ENCODE data around the gene ZPR1.

Gene ZPR1

GRCh38 chr11:116829525-116830183, 41.8 kb upstream of the ZPR1 start, which contains the start of gene APOC3:
Gene APOC3 (plus strand): TSS chr11:116829907. CDS start chr11:116830583, 676 bp downstream.
- H3K4me1 Mint-ChIP-seq, result peaks cover under 1% of the 10 kb centered on the region
- no peaks in the 10 kb centered on the region for H3K9me3 Mint-ChIP-seq
- DNase-seq (ENCODE audit: low spot score in 2 of 2) (no peak), ATAC-seq (replicated peaks; ENCODE audit: extremely low read depth, poor library complexity, severe bottlenecking) (no peak)
- no peaks in the 10 kb centered on the region for H3K27me3 Mint-ChIP-seq
- H3K36me3 Mint-ChIP-seq (ENCODE audit: insufficient read depth), result no peaks in the 10 kb centered on the region
- no peak within 1 kb of the TSS for H3K27ac Mint-ChIP-seq (ENCODE audit: low read depth)
- no peak within 1 kb of the TSS for H3K4me3 Mint-ChIP-seq

GRCh38 chr11:116828632-116829524, 41.1 kb upstream of the ZPR1 start:
- Mint-ChIP-seq H3K36me3 (ENCODE audit: insufficient read depth) (no peaks in the 10 kb centered on the region), H3K9me3 (no peaks in the 10 kb centered on the region), H3K27ac (ENCODE audit: low read depth) (no peak overlapping the region), H3K27me3 (no peaks in the 10 kb centered on the region), H3K4me1 (no peaks in the 10 kb centered on the region), H3K4me3 (no peak overlapping the region)
- ATAC-seq (replicated peaks; ENCODE audit: extremely low read depth, poor library complexity, severe bottlenecking), result no peak
- DNase-seq (ENCODE audit: low spot score in 2 of 2), result no peak

- ATAC-seq (replicated peaks; ENCODE audit: extremely low read depth, poor library complexity, severe bottlenecking) (no peak), DNase-seq (ENCODE audit: low spot score in 2 of 2) (no peak)
- no peaks in the 10 kb centered on the region for H3K9me3 Mint-ChIP-seq
- no peaks in the 10 kb centered on the region for H3K36me3 Mint-ChIP-seq (ENCODE audit: insufficient read depth)
- H3K27me3 Mint-ChIP-seq, result no peaks in the 10 kb centered on the region
- H3K27ac Mint-ChIP-seq (ENCODE audit: low read depth), result no peak overlapping the region
- no peaks in the 10 kb centered on the region for H3K4me1 Mint-ChIP-seq
- no peak overlapping the region for H3K4me3 Mint-ChIP-seq
Observed at GRCh38 chr11:116827461-116827860, 39.6 kb upstream of the ZPR1 start.

GRCh38 chr11:116826751-116827431, 39.1 kb upstream of the ZPR1 start:
- ATAC-seq (replicated peaks; ENCODE audit: extremely low read depth, poor library complexity, severe bottlenecking) (no peak), DNase-seq (ENCODE audit: low spot score in 2 of 2) (no peak)
- Mint-ChIP-seq H3K27ac (ENCODE audit: low read depth) (no peak overlapping the region), H3K36me3 (ENCODE audit: insufficient read depth) (no peaks in the 10 kb centered on the region), H3K9me3 (no peaks in the 10 kb centered on the region), H3K4me1 (no peaks in the 10 kb centered on the region), H3K4me3 (no peak overlapping the region), H3K27me3 (no peaks in the 10 kb centered on the region)

GRCh38 chr11:116825854-116826750, 38.3 kb upstream of the ZPR1 start:
- ATAC-seq (replicated peaks; ENCODE audit: extremely low read depth, poor library complexity, severe bottlenecking), result no peak
- DNase-seq (ENCODE audit: low spot score in 2 of 2), result no peak
- H3K27ac Mint-ChIP-seq (ENCODE audit: low read depth), result no peak overlapping the region
- no peaks in the 10 kb centered on the region for H3K36me3 Mint-ChIP-seq (ENCODE audit: insufficient read depth)
- H3K4me1 Mint-ChIP-seq, result no peaks in the 10 kb centered on the region
- no peaks in the 10 kb centered on the region for H3K27me3 Mint-ChIP-seq
- H3K4me3 Mint-ChIP-seq, result no peak overlapping the region
- no peaks in the 10 kb centered on the region for H3K9me3 Mint-ChIP-seq

- H3K36me3 Mint-ChIP-seq (ENCODE audit: insufficient read depth), result no peaks in the 10 kb centered on the region
- no peak overlapping the region for H3K27ac Mint-ChIP-seq (ENCODE audit: low read depth)
- no peak for DNase-seq (ENCODE audit: low spot score in 2 of 2)
- no peak for ATAC-seq (replicated peaks; ENCODE audit: extremely low read depth, poor library complexity, severe bottlenecking)
- H3K4me3 Mint-ChIP-seq, result no peak overlapping the region
- H3K9me3 Mint-ChIP-seq, result no peaks in the 10 kb centered on the region
- H3K27me3 Mint-ChIP-seq, result no peaks in the 10 kb centered on the region
- H3K4me1 Mint-ChIP-seq, result no peaks in the 10 kb centered on the region
Observed at GRCh38 chr11:116825434-116825833, 37.6 kb upstream of the ZPR1 start.

GRCh38 chr11:116823031-116823843, 35.4 kb upstream of the ZPR1 start, which contains the start of gene APOA4:
Gene APOA4 (minus strand): TSS chr11:116823304. CDS start chr11:116823191, 113 bp downstream.
- DNase-seq (ENCODE audit: low spot score in 2 of 2) (no peak), ATAC-seq (replicated peaks; ENCODE audit: extremely low read depth, poor library complexity, severe bottlenecking) (no peak)
- H3K36me3 Mint-ChIP-seq (ENCODE audit: insufficient read depth), result no peaks in the 10 kb centered on the region
- H3K9me3 Mint-ChIP-seq, result no peaks in the 10 kb centered on the region
- no peak within 1 kb of the TSS for H3K4me3 Mint-ChIP-seq
- H3K27me3 Mint-ChIP-seq, result no peaks in the 10 kb centered on the region
- no peaks in the 10 kb centered on the region for H3K4me1 Mint-ChIP-seq
- no peak within 1 kb of the TSS for H3K27ac Mint-ChIP-seq (ENCODE audit: low read depth)

- H3K4me1 Mint-ChIP-seq, result no peaks in the 10 kb centered on the region
- no peaks in the 10 kb centered on the region for H3K9me3 Mint-ChIP-seq
- H3K27ac Mint-ChIP-seq (ENCODE audit: low read depth), result no peak overlapping the region
- no peaks in the 10 kb centered on the region for H3K27me3 Mint-ChIP-seq
- DNase-seq (ENCODE audit: low spot score in 2 of 2), result no peak
- H3K36me3 Mint-ChIP-seq (ENCODE audit: insufficient read depth), result no peaks in the 10 kb centered on the region
- H3K4me3 Mint-ChIP-seq, result no peak overlapping the region
- ATAC-seq (replicated peaks; ENCODE audit: extremely low read depth, poor library complexity, severe bottlenecking), result no peak
Observed at GRCh38 chr11:116822575-116822974, 34.8 kb upstream of the ZPR1 start.

- H3K27ac Mint-ChIP-seq (ENCODE audit: low read depth), result no peak overlapping the region
- no peaks in the 10 kb centered on the region for H3K4me1 Mint-ChIP-seq
- H3K27me3 Mint-ChIP-seq, result no peaks in the 10 kb centered on the region
- H3K36me3 Mint-ChIP-seq (ENCODE audit: insufficient read depth), result no peaks in the 10 kb centered on the region
- no peak overlapping the region for H3K4me3 Mint-ChIP-seq
- no peaks in the 10 kb centered on the region for H3K9me3 Mint-ChIP-seq
- DNase-seq (ENCODE audit: low spot score in 2 of 2) (no peak), ATAC-seq (replicated peaks; ENCODE audit: extremely low read depth, poor library complexity, severe bottlenecking) (no peak)
Observed at GRCh38 chr11:116821050-116821918, 33.5 kb upstream of the ZPR1 start.

- Mint-ChIP-seq H3K4me1 (no peaks in the 10 kb centered on the region), H3K36me3 (ENCODE audit: insufficient read depth) (no peaks in the 10 kb centered on the region), H3K27ac (ENCODE audit: low read depth) (no peak overlapping the region), H3K4me3 (no peak overlapping the region), H3K9me3 (no peaks in the 10 kb centered on the region), H3K27me3 (no peaks in the 10 kb centered on the region)
- DNase-seq (ENCODE audit: low spot score in 2 of 2) (no peak), ATAC-seq (replicated peaks; ENCODE audit: extremely low read depth, poor library complexity, severe bottlenecking) (no peak)
Observed at GRCh38 chr11:116819049-116819448, 31.2 kb upstream of the ZPR1 start.

GRCh38 chr11:116814502-116814901, 26.7 kb upstream of the ZPR1 start:
- no peak overlapping the region for H3K27ac Mint-ChIP-seq (ENCODE audit: low read depth)
- no peak for ATAC-seq (replicated peaks; ENCODE audit: extremely low read depth, poor library complexity, severe bottlenecking)

More at GRCh38 chr11:116814502-116814901, 26.7 kb upstream of the ZPR1 start:
- H3K4me3 Mint-ChIP-seq, result no peak overlapping the region
- H3K9me3 Mint-ChIP-seq, result no peaks in the 10 kb centered on the region
- H3K27me3 Mint-ChIP-seq, result no peaks in the 10 kb centered on the region
- no peaks in the 10 kb centered on the region for H3K36me3 Mint-ChIP-seq (ENCODE audit: insufficient read depth)
- H3K4me1 Mint-ChIP-seq, result peaks cover 6% of the 10 kb centered on the region
- no peak for DNase-seq (ENCODE audit: low spot score in 2 of 2)
